ENCODE results near the gene VAT1.

VAT1 gene

GRCh38 chr17:43034894-43035293 lies 12.7 kb upstream of the VAT1 start:
- no peak overlapping the region for H3K27ac Mint-ChIP-seq
- no peaks in the 10 kb centered on the region for H3K4me1 Mint-ChIP-seq
- DNase-seq (no peak), ATAC-seq (replicated peaks) (no peak)
- no peaks in the 10 kb centered on the region for H3K36me3 Mint-ChIP-seq
- H3K4me3 Mint-ChIP-seq: no peak overlapping the region
- no peaks in the 10 kb centered on the region for H3K9me3 Mint-ChIP-seq
- H3K27me3 Mint-ChIP-seq: no peaks in the 10 kb centered on the region

DNA sequence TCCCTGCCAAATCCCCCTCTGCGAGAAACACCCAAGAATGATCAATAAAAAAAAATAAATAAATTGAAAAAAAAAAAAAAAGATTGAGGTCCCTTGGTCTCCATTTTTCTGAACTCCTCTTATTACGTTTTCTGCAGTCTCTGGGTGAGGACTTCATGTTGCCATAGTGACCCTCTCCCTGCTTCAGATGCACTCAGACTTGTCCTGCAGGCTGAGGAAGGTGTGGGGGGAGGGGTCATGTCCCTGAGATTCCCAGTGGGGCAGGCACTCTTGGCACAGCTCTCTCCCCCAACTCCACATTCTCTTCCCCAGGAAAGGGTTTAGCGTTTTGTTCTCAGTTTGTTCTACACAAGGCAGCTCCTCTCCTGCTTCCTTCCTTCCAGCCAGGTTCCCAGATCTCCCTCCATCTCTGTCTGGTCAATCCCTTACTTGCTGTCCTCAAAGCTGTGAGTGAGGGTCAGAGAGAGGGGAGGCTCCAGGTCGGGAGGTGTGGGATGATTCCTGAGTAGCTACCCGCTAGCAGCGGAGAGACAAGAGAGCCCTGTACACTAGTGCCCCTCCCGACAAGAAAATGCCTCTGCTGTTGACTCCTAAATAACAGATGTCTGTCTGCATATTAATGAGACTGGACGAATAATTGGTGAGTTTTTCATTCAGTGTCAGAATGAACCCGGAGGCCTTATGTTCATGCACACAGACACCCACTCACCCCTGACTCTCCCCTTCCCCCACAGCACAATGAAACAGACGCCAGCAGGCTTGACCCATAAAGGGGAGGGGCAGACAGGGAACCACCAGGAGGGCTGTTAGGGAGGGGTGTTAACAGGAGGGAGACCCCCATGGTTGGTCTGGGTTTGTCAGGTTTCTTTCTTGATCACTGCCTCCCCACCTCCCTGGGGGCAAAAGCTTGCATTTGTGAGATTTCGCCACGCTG lies 12.0 kb upstream of the VAT1 start:
- no peak overlapping the region for H3K27ac Mint-ChIP-seq
- H3K4me3 Mint-ChIP-seq: no peak overlapping the region
- no peaks in the 10 kb centered on the region for H3K9me3 Mint-ChIP-seq
- ATAC-seq (replicated peaks) (no peak), DNase-seq (no peak)
- no peaks in the 10 kb centered on the region for H3K27me3 Mint-ChIP-seq
- no peaks in the 10 kb centered on the region for H3K36me3 Mint-ChIP-seq
- H3K4me1 Mint-ChIP-seq: no peaks in the 10 kb centered on the region

DNA sequence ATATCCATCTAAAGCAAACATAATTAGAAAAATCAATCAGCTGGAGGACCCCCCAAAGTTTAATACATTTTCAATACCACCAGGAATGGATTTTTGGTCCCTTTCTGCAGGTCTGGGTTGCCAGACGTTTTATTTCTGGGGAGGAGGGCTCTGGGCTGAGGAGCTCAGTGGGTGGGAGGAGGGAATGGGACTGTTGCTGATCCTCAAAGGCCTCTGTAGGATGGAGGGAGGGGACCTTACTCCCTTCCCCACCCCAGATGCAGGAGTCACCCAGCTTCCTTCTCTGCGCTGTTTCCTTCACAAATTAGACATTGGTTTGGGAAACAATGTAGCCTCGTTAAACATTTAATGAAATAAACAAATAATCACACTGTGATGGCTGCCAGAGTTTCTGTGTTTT lies 9.5 kb upstream of the VAT1 start:
- Mint-ChIP-seq H3K36me3 (no peaks in the 10 kb centered on the region), H3K4me3 (no peak overlapping the region), H3K4me1 (peaks cover 0 to 2% of the 10 kb centered on the region in 2 donors), H3K27ac (no peak overlapping the region), H3K9me3 (no peaks in the 10 kb centered on the region), H3K27me3 (no peaks in the 10 kb centered on the region)
- no peak for ATAC-seq (replicated peaks)
- DNase-seq: no peak

DNA sequence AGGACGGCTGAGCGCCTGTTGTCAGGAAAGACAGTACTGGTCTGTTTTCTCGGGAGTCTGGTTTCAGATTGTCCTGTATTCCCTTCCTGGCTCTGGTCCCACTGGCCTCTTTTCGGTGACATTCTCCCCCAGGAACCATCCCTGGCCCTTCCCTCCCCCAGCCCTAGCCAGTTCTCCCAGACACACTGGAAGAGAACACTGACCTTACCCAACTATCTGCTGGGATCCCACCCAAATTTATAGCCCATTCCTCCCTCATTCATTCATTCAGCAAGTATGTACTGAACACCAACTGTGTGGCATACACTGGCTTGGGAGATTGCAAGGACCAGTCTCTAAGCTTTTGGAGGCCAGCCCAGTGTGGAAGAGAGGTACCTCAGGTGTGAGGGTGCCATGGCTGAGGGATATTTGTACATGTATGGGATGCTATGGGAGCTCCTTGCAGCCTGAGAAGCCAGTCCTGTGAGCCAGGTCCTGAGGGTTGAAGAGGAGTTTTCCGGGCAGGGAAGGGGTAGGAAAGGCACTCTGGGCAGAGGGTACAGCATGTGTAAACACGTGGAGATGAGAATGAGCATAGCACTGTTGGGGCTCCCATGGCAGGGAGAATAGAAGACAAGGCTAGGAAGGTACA lies 8.1 kb upstream of the VAT1 start:
- Mint-ChIP-seq H3K9me3 (no peaks in the 10 kb centered on the region), H3K4me1 (peaks cover 5% of the 10 kb centered on the region in 2 donors), H3K36me3 (no peaks in the 10 kb centered on the region), H3K4me3 (no peak overlapping the region), H3K27ac (no peak overlapping the region), H3K27me3 (no peaks in the 10 kb centered on the region)
- ATAC-seq (replicated peaks) (no peak), DNase-seq (no peak)

GRCh38 chr17:43028221-43028861 lies 6.2 kb upstream of the VAT1 start:
- peaks cover 11 to 17% of the 10 kb centered on the region in 2 donors for H3K4me1 Mint-ChIP-seq
- no peak overlapping the region for H3K27ac Mint-ChIP-seq
- no peaks in the 10 kb centered on the region for H3K36me3 Mint-ChIP-seq
- no peaks in the 10 kb centered on the region for H3K9me3 Mint-ChIP-seq
- H3K27me3 Mint-ChIP-seq: no peaks in the 10 kb centered on the region
- no peak overlapping the region for H3K4me3 Mint-ChIP-seq
- no peak for ATAC-seq (replicated peaks)
- no peak for DNase-seq

- H3K4me1 Mint-ChIP-seq: peaks cover 11 to 21% of the 10 kb centered on the region in 2 donors
- no peak overlapping the region for H3K4me3 Mint-ChIP-seq
- no peak overlapping the region for H3K27ac Mint-ChIP-seq
- no peaks in the 10 kb centered on the region for H3K36me3 Mint-ChIP-seq
- no peaks in the 10 kb centered on the region for H3K9me3 Mint-ChIP-seq
- H3K27me3 Mint-ChIP-seq: no peaks in the 10 kb centered on the region
- DNase-seq (no peak), ATAC-seq (replicated peaks) (no peak)
Observed at GRCh38 chr17:43027091-43028032, 5.2 kb upstream of the VAT1 start.

DNA sequence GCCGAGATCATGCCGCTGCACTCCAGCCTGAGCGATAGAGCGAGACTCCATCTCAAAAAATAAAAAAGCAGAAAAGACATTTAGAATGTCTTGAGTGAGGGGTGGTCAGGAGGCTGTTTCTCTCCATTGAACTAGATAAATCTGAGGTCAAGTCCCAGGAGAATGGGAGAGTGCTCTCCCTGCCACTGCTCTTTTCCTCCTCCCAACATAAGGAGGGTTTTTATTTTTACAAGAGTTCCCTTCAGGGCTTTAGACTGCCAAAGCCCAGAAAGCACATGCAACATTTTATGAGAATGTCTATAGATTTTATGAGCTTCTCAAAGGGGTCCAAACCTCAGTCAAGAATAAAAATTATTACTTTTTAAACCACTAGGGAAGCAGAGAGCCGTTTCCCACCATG lies 4.4 kb upstream of the VAT1 start:
- no peak overlapping the region for H3K4me3 Mint-ChIP-seq
- peaks cover 13 to 29% of the 10 kb centered on the region in 2 donors for H3K4me1 Mint-ChIP-seq
- no peaks in the 10 kb centered on the region for H3K36me3 Mint-ChIP-seq

DNA sequence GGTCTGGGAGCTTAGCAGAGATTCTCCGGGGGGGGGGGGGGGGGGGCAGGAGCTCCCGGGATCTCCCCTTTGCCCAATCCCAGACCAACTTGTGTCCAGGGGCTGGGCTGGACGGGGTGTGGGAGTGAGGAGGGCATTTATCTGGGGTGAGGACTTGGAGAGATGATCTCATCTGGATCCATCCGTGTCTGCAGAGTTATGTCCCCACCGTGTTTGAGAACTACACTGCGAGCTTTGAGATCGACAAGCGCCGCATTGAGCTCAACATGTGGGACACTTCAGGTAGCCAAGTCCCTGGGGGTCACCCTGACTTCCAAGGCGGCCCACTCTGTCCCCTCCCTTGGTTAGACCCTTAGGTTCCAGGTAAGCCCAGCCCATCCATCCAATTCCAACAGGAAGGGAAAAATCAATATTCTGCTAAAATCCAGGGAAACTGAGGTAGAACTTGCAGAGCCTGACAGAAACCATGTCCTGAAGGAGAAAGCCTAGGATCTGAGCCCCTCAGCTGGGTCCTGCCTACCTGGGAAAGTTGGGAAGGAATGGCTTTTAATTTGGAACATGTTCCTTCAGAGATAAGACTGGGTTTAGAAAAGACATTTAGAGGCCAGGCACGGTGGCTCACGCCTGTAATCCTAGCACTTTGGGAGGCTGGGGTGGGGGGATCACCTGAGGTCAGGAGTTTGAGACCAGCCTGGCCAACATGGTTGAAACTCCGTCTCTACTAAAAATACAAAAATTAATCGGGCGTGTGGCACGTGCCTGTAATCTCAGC lies 3.8 kb upstream of the VAT1 start:
- DNase-seq (no peak), ATAC-seq (replicated peaks) (no peak)
- no peaks in the 10 kb centered on the region for H3K27me3 Mint-ChIP-seq
- no peaks in the 10 kb centered on the region for H3K36me3 Mint-ChIP-seq
- H3K4me1 Mint-ChIP-seq: peaks cover 16 to 35% of the 10 kb centered on the region in 2 donors
- H3K27ac Mint-ChIP-seq: no peak overlapping the region
- peak overlapping the region in 1 of 2 donors; percentile 67 for H3K4me3 Mint-ChIP-seq
- no peaks in the 10 kb centered on the region for H3K9me3 Mint-ChIP-seq

More for the DNA sequence above, 4.4 kb upstream of the VAT1 start:
- Mint-ChIP-seq H3K27ac (no peak overlapping the region), H3K27me3 (no peaks in the 10 kb centered on the region), H3K9me3 (no peaks in the 10 kb centered on the region)
- ATAC-seq (replicated peaks) (no peak), DNase-seq (no peak)

DNA sequence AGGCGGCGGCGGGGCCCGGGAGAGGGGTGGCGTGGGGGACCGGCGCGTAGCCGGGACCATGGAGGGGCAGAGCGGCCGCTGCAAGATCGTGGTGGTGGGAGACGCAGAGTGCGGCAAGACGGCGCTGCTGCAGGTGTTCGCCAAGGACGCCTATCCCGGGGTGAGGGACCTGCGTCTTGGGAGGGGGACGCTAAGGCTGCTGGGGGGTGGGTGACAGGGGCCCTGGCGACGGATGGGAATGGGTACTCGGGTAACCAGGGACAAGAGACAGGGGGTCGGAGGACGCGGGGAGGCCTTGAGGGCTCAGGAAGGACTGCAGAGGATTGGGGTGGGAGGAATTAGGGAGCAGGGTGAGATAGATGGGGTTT lies 3.1 kb upstream of the VAT1 start:
- Mint-ChIP-seq H3K9me3 (no peaks in the 10 kb centered on the region), H3K4me1 (peaks cover 18 to 37% of the 10 kb centered on the region in 2 donors), H3K4me3 (peak overlapping the region; percentile 67 to 72), H3K27me3 (no peaks in the 10 kb centered on the region), H3K36me3 (no peaks in the 10 kb centered on the region), H3K27ac (no peak overlapping the region)
- peak; percentile 1 to 4 for ATAC-seq (replicated peaks)
- no peak for DNase-seq

GRCh38 chr17:43024407-43025289 lies 2.5 kb upstream of the VAT1 start, which contains the start of gene RND2:
TSS of gene RND2 (plus strand) at chr17:43025231. CDS start at chr17:43025348, 117 bp downstream.
- Mint-ChIP-seq H3K27me3 (no peaks in the 10 kb centered on the region), H3K4me1 (peaks cover 18 to 41% of the 10 kb centered on the region in 2 donors), H3K4me3 (peak within 1 kb of the TSS; percentile 85 to 90), H3K36me3 (no peaks in the 10 kb centered on the region), H3K9me3 (no peaks in the 10 kb centered on the region), H3K27ac (peak within 1 kb of the TSS; percentile 94)
- DNase-seq (peak; percentile 81), ATAC-seq (replicated peaks) (peak; percentile 75 to 76)

DNA sequence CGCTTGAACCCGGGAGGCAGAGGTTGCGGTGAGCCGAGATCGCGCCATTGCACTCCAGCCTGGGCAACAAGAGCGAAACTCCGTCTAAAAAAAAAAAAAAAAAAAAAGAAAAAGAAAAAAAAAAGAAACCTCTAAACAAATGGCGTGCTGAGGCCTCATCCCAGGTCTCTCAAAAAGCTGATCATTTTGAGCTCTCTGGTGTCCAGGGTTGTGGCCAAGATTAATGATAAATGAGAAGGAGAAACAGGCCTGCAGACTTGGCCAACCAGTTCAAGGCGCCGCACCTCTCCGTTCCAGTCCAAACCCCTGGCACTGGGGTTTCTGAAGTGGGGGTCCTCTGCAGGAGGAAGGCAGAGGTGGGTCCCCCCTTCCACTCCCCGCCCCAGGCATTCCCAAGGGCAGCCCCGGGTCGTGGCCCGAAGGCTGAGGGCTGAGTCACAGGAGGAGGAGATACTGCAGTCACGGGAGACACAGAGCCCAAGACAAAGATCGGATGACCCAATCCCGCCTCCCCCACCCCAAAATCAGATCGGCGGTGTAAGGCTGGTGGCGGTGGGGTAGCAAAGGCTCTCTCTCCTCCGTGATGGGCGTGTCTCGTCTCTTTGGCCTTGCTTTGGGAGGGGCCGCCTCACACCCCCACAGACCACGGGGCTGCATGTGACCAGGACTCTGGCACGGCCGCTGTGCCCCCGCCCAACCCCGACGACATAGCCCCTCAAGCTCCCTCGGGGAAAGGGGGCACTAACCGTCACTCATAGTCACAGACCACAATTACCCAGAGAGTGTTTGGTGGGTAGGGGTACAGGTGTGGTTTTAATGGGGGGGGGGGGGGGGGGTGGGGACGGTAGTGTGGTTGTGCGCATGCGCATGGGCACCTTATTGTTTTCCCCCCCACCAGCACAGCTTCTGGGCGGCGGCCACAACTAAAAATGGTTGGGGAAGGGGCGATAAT lies 1.1 kb downstream of the VAT1 start:
- DNase-seq (peak; percentile 27), ATAC-seq (replicated peaks) (no peak)
- Mint-ChIP-seq H3K4me3 (peak overlapping the region; percentile 87 to 93), H3K4me1 (peaks cover 22 to 46% of the 10 kb centered on the region in 2 donors), H3K27me3 (no peaks in the 10 kb centered on the region), H3K27ac (peak overlapping the region; percentile 96), H3K36me3 (peaks cover 1 to 2% of the 10 kb centered on the region in 2 donors), H3K9me3 (no peaks in the 10 kb centered on the region)
